DND-41 (cell line): ENCODE results near the gene CYRIA.

Experiments
- ATAC-seq: fragments of 200-7000 bp; cut with Tn5 transposase; 3 replicates; pipeline ENCODE4 v1.9.1; 2021; ENCODE audit warnings: low read depth; ENCODE audit not compliant: insufficient read depth
- DNase-seq: peaks from one replicate; pipeline ENCODE4 v3.0.0-alpha.2; 2020
- H2AFZ ChIP-seq: 2 replicates; pipeline ENCODE4 v1.6.0; 2012; ENCODE audit warnings: low read depth, low read length
- H3K27ac ChIP-seq: 2 replicates; pipeline ENCODE4 v1.5.1; 2012; ENCODE audit warnings: low read length, inconsistent platforms
- H3K27me3 ChIP-seq: fragments of 200-600 bp; sonication (generic); 2 replicates; pipeline ENCODE4 v1.6.0; 2012; ENCODE audit warnings: low read length, mild to moderate bottlenecking, inconsistent platforms; ENCODE audit not compliant: insufficient read depth, poor library complexity
- H3K36me3 ChIP-seq: 2 replicates; pipeline ENCODE4 v1.5.1; 2012; ENCODE audit warnings: low read length, inconsistent platforms; ENCODE audit not compliant: insufficient read depth
- H3K4me1 ChIP-seq: 2 replicates; pipeline ENCODE4 v1.5.1; 2012; ENCODE audit warnings: mild to moderate bottlenecking, low read length; ENCODE audit not compliant: insufficient read depth
- H3K4me2 ChIP-seq: 2 replicates; pipeline ENCODE4 v1.6.0; 2012; ENCODE audit warnings: mild to moderate bottlenecking, moderate library complexity, low read length, inconsistent platforms; ENCODE audit not compliant: insufficient read depth
- H3K4me3 ChIP-seq, 2 experiments: fragments of 200-600 bp in 1 of 2; shearing (Covaris generic) in 1 of 2; 2 replicates each; pipeline ENCODE4 v1.5.1; 2012 to 2016; ENCODE audit warnings: inconsistent platforms in 2 of 2, low read length in 2 of 2, mild to moderate bottlenecking in 2 of 2, low read depth in 1 of 2, moderate library complexity in 1 of 2
- H3K79me2 ChIP-seq: 2 replicates; pipeline ENCODE4 v1.6.0; 2012; ENCODE audit warnings: low read length, inconsistent platforms; ENCODE audit not compliant: insufficient read depth
- H3K9ac ChIP-seq: 2 replicates; pipeline ENCODE4 v1.6.0; 2012; ENCODE audit warnings: low read depth, mild to moderate bottlenecking, inconsistent platforms, low read length, moderate library complexity
- H3K9me3 ChIP-seq: 2 replicates; pipeline ENCODE4 v1.5.1; 2012; ENCODE audit warnings: low read length, moderate library complexity, mild to moderate bottlenecking, inconsistent platforms; ENCODE audit not compliant: insufficient read depth, severe bottlenecking
- H4K20me1 ChIP-seq: 2 replicates; pipeline ENCODE4 v1.6.0; 2012; ENCODE audit warnings: low read length; ENCODE audit not compliant: insufficient read depth
- CTCF ChIP-seq: IDR thresholded peaks from 2 replicates; pipeline ENCODE4 v1.5.1; 2012; ENCODE audit warnings: borderline replicate concordance, low read length, moderate library complexity, mild to moderate bottlenecking; ENCODE audit not compliant: poor library complexity, severe bottlenecking; ENCODE audit errors: extremely low read depth
- EZH2 ChIP-seq: IDR thresholded peaks from 3 replicates; pipeline ENCODE4 v1.6.1; 2012; ENCODE audit warnings: borderline replicate concordance, low read depth, mild to moderate bottlenecking, moderate library complexity, low read length, inconsistent platforms; ENCODE audit not compliant: severe bottlenecking

CYRIA gene

GRCh38 chr2:16633621-16634430 lies 31.8 kb downstream of the CYRIA start:
- DNase-seq (no peak), ATAC-seq (no peak)
- Histone ChIP-seq H3K36me3 (no peaks in the 10 kb centered on the region), H3K27me3 (no peaks in the 10 kb centered on the region), H3K27ac (no peak overlapping the region), H3K9me3 (no peaks in the 10 kb centered on the region), H3K79me2 (no peaks in the 10 kb centered on the region), H4K20me1 (no peaks in the 10 kb centered on the region), H3K4me1 (peaks cover 24% of the 10 kb centered on the region), H3K4me3 (no peak overlapping the region), H2AFZ (no peak overlapping the region), H3K4me2 (no peak overlapping the region), H3K9ac (no peak overlapping the region)
- TF ChIP-seq EZH2, result no peak
- no peak for TF ChIP-seq CTCF

DNA sequence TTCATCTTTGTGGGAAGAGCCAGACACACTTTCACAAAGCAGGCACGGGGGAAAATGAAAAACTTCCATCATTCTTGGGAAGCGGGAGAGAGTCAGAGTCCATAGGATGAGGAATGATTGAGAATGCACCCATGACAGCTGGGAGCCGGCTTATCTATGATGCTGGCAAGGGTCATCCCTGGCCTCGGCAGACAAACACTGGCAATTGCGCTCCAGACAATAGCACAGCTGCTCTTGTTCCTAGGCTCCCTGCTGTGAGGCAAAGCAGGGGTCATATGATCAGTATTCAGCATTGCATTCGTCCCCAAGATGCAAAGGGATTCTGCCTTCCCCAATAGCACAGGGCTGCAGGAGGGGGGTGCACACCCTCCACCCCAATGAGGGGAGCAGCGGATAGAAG lies 33.0 kb downstream of the CYRIA start:
- no peaks in the 10 kb centered on the region for H3K27me3 ChIP-seq
- H3K4me3 ChIP-seq, result no peak overlapping the region
- H3K4me2 ChIP-seq, result no peak overlapping the region
- peaks cover 23% of the 10 kb centered on the region for H3K4me1 ChIP-seq
- H3K9me3 ChIP-seq, result no peaks in the 10 kb centered on the region
- H4K20me1 ChIP-seq, result no peaks in the 10 kb centered on the region
- no peak for TF ChIP-seq EZH2
- no peak for TF ChIP-seq CTCF
- H3K36me3 ChIP-seq, result no peaks in the 10 kb centered on the region
- no peak overlapping the region for H3K27ac ChIP-seq
- DNase-seq, result no peak
- no peak for ATAC-seq
- H2AFZ ChIP-seq, result no peak overlapping the region
- H3K9ac ChIP-seq, result no peak overlapping the region
- no peaks in the 10 kb centered on the region for H3K79me2 ChIP-seq

GRCh38 chr2:16630463-16630862 lies 35.2 kb downstream of the CYRIA start:
- Histone ChIP-seq H3K27ac (no peak overlapping the region), H3K79me2 (no peaks in the 10 kb centered on the region), H3K4me2 (no peak overlapping the region), H3K4me1 (peaks cover 22% of the 10 kb centered on the region), H4K20me1 (no peaks in the 10 kb centered on the region), H3K27me3 (no peaks in the 10 kb centered on the region), H2AFZ (no peak overlapping the region), H3K9ac (no peak overlapping the region), H3K4me3 (no peak overlapping the region), H3K36me3 (no peaks in the 10 kb centered on the region), H3K9me3 (no peaks in the 10 kb centered on the region)
- ATAC-seq (no peak), DNase-seq (no peak)
- TF ChIP-seq EZH2 (no peak), CTCF (no peak)
